Activated gamma-delta T cell treated with anti-CD3 and anti-CD28 coated beads, Interleukin-2, amount 50 U/mL, for 16 hours (primary cell): ENCODE results near the gene TPR.

ENCODE experiments used
- DNase-seq: peaks from one replicate; pipeline ENCODE4 v3.0.0-alpha.2; 2020; ENCODE audit warnings: low read depth

Gene TPR

DNA sequence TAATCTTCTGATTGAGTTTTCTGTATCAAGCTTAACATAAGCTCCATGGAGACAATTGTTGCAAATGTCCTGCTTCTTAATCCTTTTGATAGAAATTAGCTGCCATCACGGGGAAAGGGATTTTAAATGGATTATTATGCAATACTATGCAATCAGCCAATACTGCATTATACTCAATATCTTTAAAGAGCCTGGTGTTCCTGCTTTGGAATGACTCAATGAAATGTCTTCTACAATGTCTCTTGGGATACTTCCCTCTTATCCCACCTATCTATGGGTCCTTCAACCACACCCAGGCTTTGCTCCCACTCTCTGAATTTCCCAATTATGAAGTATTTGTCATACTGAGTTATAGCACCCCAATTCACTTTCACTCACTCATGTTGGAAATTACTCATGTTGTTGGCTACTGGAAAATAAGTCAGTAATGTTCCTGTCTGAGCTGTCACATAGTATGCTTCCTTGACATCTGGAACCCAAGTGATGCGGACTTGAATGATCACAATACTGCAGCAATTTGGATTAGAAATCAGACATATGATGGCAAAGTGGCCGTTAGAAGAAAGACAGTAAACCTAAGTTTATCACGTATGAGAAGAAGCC, 85.0 kb downstream of the TPR start:
- DNase-seq: no peak

DNA sequence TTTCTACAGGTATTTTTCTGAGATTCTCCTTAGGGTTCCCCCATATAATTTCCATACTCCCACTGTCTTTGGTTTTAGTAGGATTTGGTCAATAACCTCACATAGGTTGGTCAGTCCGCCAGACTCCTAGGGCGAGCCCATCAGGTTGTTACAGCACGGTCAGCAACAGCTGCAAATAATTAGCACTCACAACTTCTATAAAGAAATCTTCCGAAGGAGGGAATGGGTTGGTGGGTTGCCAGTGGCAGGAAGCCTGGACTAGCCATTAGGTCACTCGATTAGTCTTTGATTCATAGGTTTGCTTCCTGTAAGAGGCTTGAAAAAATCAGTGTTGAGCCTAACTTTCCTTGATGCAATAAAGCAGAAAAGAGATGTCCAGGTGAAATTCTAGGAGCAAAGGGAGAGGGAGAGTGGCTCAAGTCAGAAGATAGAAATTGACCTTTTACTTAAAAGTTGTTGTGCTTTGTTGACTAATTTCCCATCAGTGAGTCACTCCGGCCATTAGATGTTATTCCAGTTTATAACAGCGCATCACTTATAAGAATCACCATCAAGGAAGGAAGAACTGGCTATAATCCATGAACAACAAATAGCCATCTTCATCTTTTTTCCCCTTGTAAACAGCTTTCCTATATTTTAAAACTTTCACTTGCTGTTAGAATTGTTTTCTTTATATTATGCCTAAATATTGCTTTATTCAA, 88.3 kb downstream of the TPR start:
- no peak for DNase-seq

DNA sequence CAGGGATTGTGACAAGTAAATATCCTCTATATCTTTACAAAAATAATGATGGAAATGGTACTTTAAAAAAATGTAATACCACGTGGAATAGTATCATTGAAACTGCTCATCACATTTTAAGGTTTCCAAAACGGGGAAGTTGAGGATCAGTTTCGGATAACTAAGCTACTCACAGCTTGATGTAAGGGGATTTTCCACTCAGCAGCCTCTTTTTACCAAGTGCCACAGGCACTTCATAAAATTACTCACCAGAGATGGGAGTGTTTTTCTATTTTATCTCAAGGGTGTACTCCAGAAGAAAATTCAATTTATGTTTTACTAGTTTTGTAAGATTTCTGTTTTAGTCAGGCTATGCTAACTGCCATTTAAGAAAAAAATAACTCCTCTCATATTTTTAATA, 91.7 kb downstream of the TPR start:
- DNase-seq: no peak

DNA sequence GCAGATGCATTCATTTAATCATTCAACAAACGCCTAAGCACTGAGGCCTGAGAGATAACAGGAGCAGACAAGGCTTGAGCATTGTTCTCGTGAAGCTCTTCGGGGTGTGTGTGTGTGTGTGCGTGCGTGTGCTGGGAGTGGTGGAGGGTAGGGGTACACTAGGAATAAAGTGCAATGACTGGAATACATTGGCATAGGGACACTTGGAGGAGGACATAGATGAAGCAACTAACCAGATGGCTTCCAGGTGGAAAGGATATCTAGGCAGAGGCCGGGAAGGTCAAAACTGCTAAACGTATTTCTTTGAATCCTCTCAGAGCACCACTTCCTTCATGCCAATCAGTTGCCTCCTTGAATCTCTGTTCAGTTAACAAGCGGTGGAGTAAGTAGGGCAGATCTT, 92.6 kb downstream of the TPR start:
- DNase-seq: no peak

DNA sequence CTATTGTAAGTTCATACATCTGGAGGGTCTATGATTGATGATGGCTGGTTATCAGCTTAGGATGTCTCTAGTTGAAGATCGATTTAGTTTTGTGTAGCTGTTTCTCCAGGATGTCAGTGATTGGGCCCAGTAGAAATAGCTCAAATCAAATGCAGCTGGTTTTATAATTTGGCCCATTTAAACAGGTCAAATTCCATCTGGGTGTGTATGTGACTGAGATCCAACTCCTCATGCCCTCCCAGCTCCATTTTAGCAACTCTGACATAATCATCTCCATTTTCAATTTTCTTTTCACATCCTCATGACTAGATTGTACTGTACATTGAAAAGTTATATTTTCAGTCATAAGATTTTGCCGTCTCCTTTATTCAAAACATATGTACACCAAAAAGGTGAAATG, 99.2 kb downstream of the TPR start:
- no peak for DNase-seq

DNA sequence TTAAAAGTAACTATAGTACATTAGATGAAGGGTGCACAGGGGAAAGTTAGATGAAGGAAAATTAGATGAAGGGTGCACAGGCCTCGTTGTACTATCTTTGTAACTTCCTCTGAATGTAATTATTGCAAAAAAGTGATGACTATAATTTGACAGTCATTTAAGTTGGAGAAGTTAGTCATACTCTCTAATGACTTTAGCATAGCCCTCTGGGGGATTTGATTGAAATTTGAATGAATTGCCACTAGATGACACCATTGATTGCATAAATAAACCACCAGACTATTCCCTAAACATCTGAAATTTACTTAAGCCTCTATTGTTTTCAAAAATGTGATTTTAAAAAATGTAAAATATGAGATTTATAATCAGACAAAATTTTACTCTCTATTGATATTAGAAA, 102.6 kb downstream of the TPR start:
- DNase-seq: no peak

DNA sequence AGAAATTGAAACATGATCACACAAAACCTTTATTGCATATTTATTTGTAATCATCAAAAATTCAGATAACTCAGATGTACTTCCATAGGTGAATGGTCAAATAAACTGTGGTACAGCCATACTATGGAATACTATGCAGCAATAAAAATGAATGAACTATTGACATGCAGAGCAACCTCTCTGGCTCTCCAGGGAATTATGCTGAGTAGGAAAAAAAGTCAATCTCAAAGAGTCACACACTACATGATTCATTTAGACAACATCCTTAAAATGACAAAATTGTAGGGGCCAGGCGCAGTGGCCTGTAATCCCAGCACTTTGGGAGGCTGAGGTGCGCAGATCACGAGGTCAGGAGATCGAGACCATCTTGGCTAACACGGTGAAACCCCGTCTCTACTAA, 104.0 kb downstream of the TPR start:
- no peak for DNase-seq
